ENCODE results near the gene WNT2B.

WNT2B gene

GRCh38 chr1:112520166-112520565, 11.4 kb downstream of the WNT2B start:
- Histone ChIP-seq H3K79me2 (no peaks in the 10 kb centered on the region), H3K4me1 (no peaks in the 10 kb centered on the region), H3K4me3 (ENCODE audit: low read depth, low read length) (no peak overlapping the region), H3K9ac (no peak overlapping the region), H3K36me3 (ENCODE audit: control insufficient read depth, insufficient read depth, low read length) (no peaks in the 10 kb centered on the region), H3K27ac (no peak overlapping the region), H2AFZ (no peak overlapping the region), H3K4me2 (ENCODE audit: low read length) (no peak overlapping the region), H3K27me3 (ENCODE audit: control insufficient read depth, insufficient read depth, low read length) (no peaks in the 10 kb centered on the region), H3K9me3 (ENCODE audit: control insufficient read depth, low read length) (no peaks in the 10 kb centered on the region)
- TF ChIP-seq CTCF (IDR thresholded peaks at IDR 0.05), result no peak

GRCh38 chr1:112522621-112523020, 13.9 kb downstream of the WNT2B start:
- Histone ChIP-seq H3K27ac (no peak overlapping the region), H3K9me3 (ENCODE audit: control insufficient read depth, low read length) (no peaks in the 10 kb centered on the region), H3K79me2 (no peaks in the 10 kb centered on the region), H3K36me3 (ENCODE audit: control insufficient read depth, insufficient read depth, low read length) (no peaks in the 10 kb centered on the region), H3K4me2 (ENCODE audit: low read length) (no peak overlapping the region), H3K9ac (no peak overlapping the region), H3K4me3 (ENCODE audit: low read depth, low read length) (no peak overlapping the region), H2AFZ (no peak overlapping the region), H3K4me1 (no peaks in the 10 kb centered on the region), H3K27me3 (ENCODE audit: control insufficient read depth, insufficient read depth, low read length) (no peaks in the 10 kb centered on the region)
- no peak for TF ChIP-seq CTCF (IDR thresholded peaks at IDR 0.05)

- no peak overlapping the region for H3K4me3 ChIP-seq (ENCODE audit: low read depth, low read length)
- no peak overlapping the region for H3K9ac ChIP-seq
- H3K27me3 ChIP-seq (ENCODE audit: control insufficient read depth, insufficient read depth, low read length), result no peaks in the 10 kb centered on the region
- no peaks in the 10 kb centered on the region for H3K4me1 ChIP-seq
- H3K9me3 ChIP-seq (ENCODE audit: control insufficient read depth, low read length), result no peaks in the 10 kb centered on the region
- no peak overlapping the region for H3K4me2 ChIP-seq (ENCODE audit: low read length)
- H3K27ac ChIP-seq, result no peak overlapping the region
- TF ChIP-seq CTCF (IDR thresholded peaks at IDR 0.05), result no peak
- H3K79me2 ChIP-seq, result no peaks in the 10 kb centered on the region
- no peak overlapping the region for H2AFZ ChIP-seq
- no peaks in the 10 kb centered on the region for H3K36me3 ChIP-seq (ENCODE audit: control insufficient read depth, insufficient read depth, low read length)
Observed at GRCh38 chr1:112524251-112524650, 15.5 kb downstream of the WNT2B start.

- no peak overlapping the region for H2AFZ ChIP-seq
- no peak overlapping the region for H3K4me3 ChIP-seq (ENCODE audit: low read depth, low read length)
- H3K27me3 ChIP-seq (ENCODE audit: control insufficient read depth, insufficient read depth, low read length), result no peaks in the 10 kb centered on the region
- H3K4me2 ChIP-seq (ENCODE audit: low read length), result no peak overlapping the region
- no peak overlapping the region for H3K9ac ChIP-seq
- H3K36me3 ChIP-seq (ENCODE audit: control insufficient read depth, insufficient read depth, low read length), result no peaks in the 10 kb centered on the region
- H3K27ac ChIP-seq, result no peak overlapping the region
- H3K9me3 ChIP-seq (ENCODE audit: control insufficient read depth, low read length), result no peaks in the 10 kb centered on the region
- TF ChIP-seq CTCF (IDR thresholded peaks at IDR 0.05), result no peak
- H3K79me2 ChIP-seq, result no peaks in the 10 kb centered on the region
- no peaks in the 10 kb centered on the region for H3K4me1 ChIP-seq
Observed at GRCh38 chr1:112524986-112525385, 16.2 kb downstream of the WNT2B start.

GRCh38 chr1:112527266-112528010, 18.7 kb downstream of the WNT2B start:
- no peak overlapping the region for H3K9ac ChIP-seq
- H3K79me2 ChIP-seq, result no peaks in the 10 kb centered on the region
- no peak overlapping the region for H3K4me3 ChIP-seq (ENCODE audit: low read depth, low read length)
- TF ChIP-seq CTCF (IDR thresholded peaks at IDR 0.05), result no peak
- H3K27ac ChIP-seq, result no peak overlapping the region
- H3K9me3 ChIP-seq (ENCODE audit: control insufficient read depth, low read length), result no peaks in the 10 kb centered on the region
- no peaks in the 10 kb centered on the region for H3K27me3 ChIP-seq (ENCODE audit: control insufficient read depth, insufficient read depth, low read length)
- no peak overlapping the region for H2AFZ ChIP-seq
- no peaks in the 10 kb centered on the region for H3K36me3 ChIP-seq (ENCODE audit: control insufficient read depth, insufficient read depth, low read length)
- no peak overlapping the region for H3K4me2 ChIP-seq (ENCODE audit: low read length)
- no peaks in the 10 kb centered on the region for H3K4me1 ChIP-seq
